Keratinocyte (primary cell): ENCODE data around the gene LIPH. TPM values are rescaled to one million over a fixed set of nuclear protein-coding genes. Genes with fewer than 3 reads are reported as not detected.

Source experiments
- DNase-seq: peaks from one replicate; pipeline ENCODE4 v3.0.0-alpha.2; 2011; ENCODE audit warnings: low read depth, missing footprints, low spot score
- FAIRE-seq: peaks from 2 replicates; lab custom pipeline; 2011; peaks lifted over from hg19 to GRCh38; lab: Jason Lieb, UNC
- H2AFZ ChIP-seq: 2 replicates; pipeline ENCODE4 v1.6.0; 2012; ENCODE audit warnings: low read length, control low read depth, inconsistent platforms; ENCODE audit not compliant: control insufficient read depth
- H3K27ac ChIP-seq: 2 replicates; pipeline ENCODE4 v1.5.1; 2011; ENCODE audit warnings: low read length; ENCODE audit not compliant: control insufficient read depth, insufficient read depth
- H3K27me3 ChIP-seq: 3 replicates; pipeline ENCODE4 v1.6.0; 2011; ENCODE audit warnings: low read length; ENCODE audit not compliant: control insufficient read depth, insufficient read depth; ENCODE audit errors: extremely low read depth
- H3K36me3 ChIP-seq, 2 experiments: 2 replicates in 1 of 2; 3 replicates in 1 of 2; pipeline ENCODE4 v1.5.1; 2011; ENCODE audit warnings: low read length in 2 of 2, mild to moderate bottlenecking in 1 of 2; ENCODE audit not compliant: control insufficient read depth in 2 of 2, insufficient read depth in 2 of 2; ENCODE audit errors: extremely low read depth in 1 of 2
- H3K4me1 ChIP-seq: 3 replicates; pipeline ENCODE4 v1.5.1; 2011; ENCODE audit warnings: low read length; ENCODE audit not compliant: control insufficient read depth, insufficient read depth; ENCODE audit errors: extremely low read depth
- H3K4me2 ChIP-seq: 3 replicates; pipeline ENCODE4 v1.6.0; 2011; ENCODE audit warnings: low read depth, low read length; ENCODE audit not compliant: control insufficient read depth, insufficient read depth; ENCODE audit errors: extremely low read depth
- H3K4me3 ChIP-seq, 3 experiments: fragments of 200-600 bp in 1 of 3; sonication (generic) in 1 of 3; 2 replicates in 2 of 3; 3 replicates in 1 of 3; pipeline ENCODE4 v1.5.1; 2011 to 2016; ENCODE audit warnings: low read length in 3 of 3, mild to moderate bottlenecking in 3 of 3, control low read depth in 2 of 3, inconsistent platforms in 1 of 3, low read depth in 1 of 3, mixed read lengths in 1 of 3, mixed run types in 1 of 3, moderate library complexity in 1 of 3; ENCODE audit not compliant: control insufficient read depth in 2 of 3, insufficient read depth in 2 of 3; ENCODE audit errors: extremely low read depth in 1 of 3
- H3K79me2 ChIP-seq: 2 replicates; pipeline ENCODE4 v1.6.0; 2012; ENCODE audit warnings: low read length; ENCODE audit not compliant: control insufficient read depth, insufficient read depth
- H3K9ac ChIP-seq: 3 replicates; pipeline ENCODE4 v1.6.0; 2011; ENCODE audit warnings: low read length; ENCODE audit not compliant: control insufficient read depth, insufficient read depth; ENCODE audit errors: extremely low read depth
- H3K9me1 ChIP-seq: 3 replicates; pipeline ENCODE4 v1.6.0; 2011; ENCODE audit warnings: low read length; ENCODE audit not compliant: control insufficient read depth, insufficient read depth; ENCODE audit errors: extremely low read depth
- H3K9me3 ChIP-seq: 2 replicates; pipeline ENCODE4 v1.5.1; 2012; ENCODE audit warnings: low read depth, low read length; ENCODE audit not compliant: control insufficient read depth
- H4K20me1 ChIP-seq: 3 replicates; pipeline ENCODE4 v1.6.0; 2011; ENCODE audit warnings: low read length; ENCODE audit not compliant: control insufficient read depth, insufficient read depth; ENCODE audit errors: extremely low read depth
- EZH2 ChIP-seq: IDR thresholded peaks from one replicate; pipeline ENCODE4 v1.6.1; 2012; ENCODE audit warnings: inconsistent platforms, mild to moderate bottlenecking, low read length, moderate library complexity
- dilution Hi-C: fragments of 300-500 bp; cut with MboI; formaldehyde crosslinking; loops from one replicate; pipeline ENCODE4 v1.7.0; 2020; ENCODE audit warnings: low sequenced_read_pairs; ENCODE audit not compliant: extremely low pct_ligation_motif_present
- polyA plus RNA-seq, 5 experiments: library from polyadenylated mRNA; depleted of rRNA in 3 of 5; stranded (reverse) in 3 of 5; stranded (forward) in 1 of 5; unstranded in 1 of 5; fragments of >200 nt; gene quantifications; 1 replicate in 1 of 5; 2 replicates in 3 of 5; 3 replicates in 1 of 5; pipeline versions ENCODE4 v1.2.1 to v1.2.3, GENCODE V29; 2011 to 2012; ENCODE audit warnings: missing spikeins in 2 of 5, low read depth in 1 of 5, low replicate concordance in 1 of 5
- TF ChIP-seq, protein P1 (sequence below), 3 experiments: IDR thresholded peaks in 1 of 3; conservative IDR thresholded peaks in 1 of 3; optimal IDR thresholded peaks in 1 of 3; 2 replicates in 2 of 3; 3 replicates in 1 of 3; pipeline versions ENCODE3 to v1.5.1; 2011; ENCODE audit warnings: low read length in 3 of 3, mild to moderate bottlenecking in 3 of 3, moderate library complexity in 2 of 3, control low read depth in 1 of 3, inconsistent platforms in 1 of 3; ENCODE audit not compliant: insufficient read depth in 2 of 3; ENCODE audit errors: extremely low read depth in 1 of 3

LIPH gene
- polyA plus RNA-seq, 1 donor (not counting 4 experiments of a cell fraction or from before 2014, with no cell fraction given), result 1.1 TPM

DNA sequence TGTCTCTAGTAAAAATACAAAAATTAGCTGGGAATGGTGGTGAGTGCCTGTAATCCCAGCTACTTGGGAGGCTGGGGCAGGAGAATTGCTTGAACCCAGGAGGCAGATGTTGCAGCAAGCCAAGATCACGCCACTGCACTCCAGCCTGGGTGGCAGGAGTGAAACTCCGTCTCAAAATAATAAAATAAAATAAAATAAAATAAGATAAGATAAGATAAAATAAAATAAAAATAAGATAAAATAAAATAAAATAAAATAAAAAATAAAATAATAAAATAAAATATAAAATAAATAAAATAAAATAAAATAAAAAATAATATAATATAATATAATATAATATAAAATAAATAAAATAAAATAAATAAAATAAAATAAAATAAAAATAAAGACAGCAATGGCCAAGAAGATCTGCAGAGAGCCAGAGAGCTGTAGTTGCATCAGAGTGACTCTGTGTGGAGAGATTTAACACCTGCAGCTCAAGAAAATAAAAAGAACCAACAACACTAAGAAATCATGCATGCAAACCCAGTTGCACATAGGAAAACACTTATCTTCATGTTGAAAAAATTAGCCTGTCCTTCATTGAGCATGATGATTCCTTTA is 25.9 kb downstream of the LIPH start:
- no peaks in the 10 kb centered on the region for H3K9me1 ChIP-seq
- no peaks in the 10 kb centered on the region for H3K79me2 ChIP-seq
- no peak for FAIRE-seq
- no peak for TF ChIP-seq EZH2
- TF ChIP-seq, protein P1, sequence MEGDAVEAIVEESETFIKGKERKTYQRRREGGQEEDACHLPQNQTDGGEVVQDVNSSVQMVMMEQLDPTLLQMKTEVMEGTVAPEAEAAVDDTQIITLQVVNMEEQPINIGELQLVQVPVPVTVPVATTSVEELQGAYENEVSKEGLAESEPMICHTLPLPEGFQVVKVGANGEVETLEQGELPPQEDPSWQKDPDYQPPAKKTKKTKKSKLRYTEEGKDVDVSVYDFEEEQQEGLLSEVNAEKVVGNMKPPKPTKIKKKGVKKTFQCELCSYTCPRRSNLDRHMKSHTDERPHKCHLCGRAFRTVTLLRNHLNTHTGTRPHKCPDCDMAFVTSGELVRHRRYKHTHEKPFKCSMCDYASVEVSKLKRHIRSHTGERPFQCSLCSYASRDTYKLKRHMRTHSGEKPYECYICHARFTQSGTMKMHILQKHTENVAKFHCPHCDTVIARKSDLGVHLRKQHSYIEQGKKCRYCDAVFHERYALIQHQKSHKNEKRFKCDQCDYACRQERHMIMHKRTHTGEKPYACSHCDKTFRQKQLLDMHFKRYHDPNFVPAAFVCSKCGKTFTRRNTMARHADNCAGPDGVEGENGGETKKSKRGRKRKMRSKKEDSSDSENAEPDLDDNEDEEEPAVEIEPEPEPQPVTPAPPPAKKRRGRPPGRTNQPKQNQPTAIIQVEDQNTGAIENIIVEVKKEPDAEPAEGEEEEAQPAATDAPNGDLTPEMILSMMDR (optimal IDR thresholded peaks at IDR 0.05 in 1 of 3, IDR thresholded peaks at IDR 0.05 in 1 of 3, conservative IDR thresholded peaks at IDR 0.05 in 1 of 3; ENCODE audit: extremely low read depth in 1 of 3, insufficient read depth in 2 of 3, low read length in 3 of 3), result no peak
- DNase-seq, result no peak
- H3K9ac ChIP-seq, result no peak overlapping the region
- no peak overlapping the region for H3K4me2 ChIP-seq
- dilution Hi-C loops, result no loop called here
- H3K36me3 ChIP-seq, result no peaks in the 10 kb centered on the region
- H3K4me3 ChIP-seq, result no peak overlapping the region
- no peaks in the 10 kb centered on the region for H4K20me1 ChIP-seq
- H3K27me3 ChIP-seq, result no peaks in the 10 kb centered on the region
- no peak overlapping the region for H3K27ac ChIP-seq
- no peak overlapping the region for H2AFZ ChIP-seq
- H3K4me1 ChIP-seq, result peaks cover 3% of the 10 kb centered on the region
- no peaks in the 10 kb centered on the region for H3K9me3 ChIP-seq

DNA sequence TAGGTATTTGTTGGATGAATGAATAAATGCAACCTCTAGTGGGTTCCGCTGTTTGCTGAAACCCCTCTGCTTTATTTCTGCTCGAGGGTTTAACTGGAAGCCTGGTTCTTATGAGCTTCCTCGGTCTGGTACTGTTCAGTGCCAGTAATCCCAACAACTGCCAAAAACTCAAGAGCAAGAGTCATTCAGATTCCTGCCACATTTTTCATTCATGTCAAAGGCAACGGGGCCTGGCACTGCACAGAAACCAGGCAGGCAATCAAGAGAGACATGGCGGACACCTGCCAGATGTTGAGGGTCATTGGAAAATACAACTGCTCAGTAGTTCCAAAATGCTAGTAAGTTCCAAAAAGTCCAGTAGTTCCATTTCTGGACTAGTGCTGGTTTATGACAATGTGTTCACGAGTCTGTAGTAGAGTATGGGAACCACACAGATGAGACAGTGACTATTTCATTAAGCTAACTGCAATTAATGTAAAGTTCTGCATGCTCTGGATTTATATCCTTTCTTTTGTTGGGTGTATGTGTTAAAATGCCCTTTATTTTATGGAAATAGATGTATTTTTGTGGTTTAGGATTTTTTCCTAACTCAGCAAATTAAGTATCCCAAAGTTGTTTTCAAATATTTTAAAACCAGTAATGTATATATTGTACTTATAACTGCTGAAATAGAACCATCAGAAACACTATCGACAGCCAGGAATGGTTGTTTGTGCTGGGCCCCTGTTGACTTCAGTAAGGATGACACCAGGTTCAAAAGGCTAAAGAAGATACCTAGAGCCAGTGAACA is 30.8 kb downstream of the LIPH start:
- no peaks in the 10 kb centered on the region for H3K9me1 ChIP-seq
- H3K36me3 ChIP-seq, result no peaks in the 10 kb centered on the region
- peaks cover 6% of the 10 kb centered on the region for H3K27me3 ChIP-seq
- DNase-seq, result no peak
- no peak overlapping the region for H3K4me2 ChIP-seq
- dilution Hi-C loops, result no loop called here
- no peak overlapping the region for H3K27ac ChIP-seq
- no peaks in the 10 kb centered on the region for H3K4me1 ChIP-seq
- TF ChIP-seq EZH2, result no peak
- TF ChIP-seq, protein P1 (optimal IDR thresholded peaks at IDR 0.05 in 1 of 3, IDR thresholded peaks at IDR 0.05 in 1 of 3, conservative IDR thresholded peaks at IDR 0.05 in 1 of 3; ENCODE audit: extremely low read depth in 1 of 3, insufficient read depth in 2 of 3, low read length in 3 of 3), result no peak
- no peak overlapping the region for H2AFZ ChIP-seq
- no peaks in the 10 kb centered on the region for H3K9me3 ChIP-seq
- FAIRE-seq, result no peak
- no peak overlapping the region for H3K9ac ChIP-seq
- no peaks in the 10 kb centered on the region for H4K20me1 ChIP-seq
- H3K4me3 ChIP-seq, result no peak overlapping the region
- H3K79me2 ChIP-seq, result no peaks in the 10 kb centered on the region
